HEK293 (cell line): Measurements from ENCODE around the gene ISG15.

Experiments used
- CTCF ChIA-PET: fragments of 350-600 bp; formaldehyde crosslinking; extraction: SDS; loops from one replicate; lab custom pipeline; 2021; ENCODE audit warnings: antibody characterized with exemption; lab: Yijun Ruan, JAX
- POLR2A ChIA-PET: fragments of 300-600 bp; formaldehyde crosslinking; extraction: SDS; loops from one replicate; lab custom pipeline; 2020; ENCODE audit warnings: antibody characterized with exemption, inconsistent platforms; lab: Yijun Ruan, JAX
- H3K27ac ChIP-seq: fragments of 200-500 bp; sonication (Bioruptor generic); 2 replicates; pipeline ENCODE4 v1.5.1; 2014; ENCODE audit warnings: low read depth, low read length, control low read depth, inconsistent platforms; ENCODE audit errors: extremely low read depth
- H3K36me3 ChIP-seq, 2 experiments: fragments of 200-500 bp in 1 of 2; sonication (Bioruptor generic) in 1 of 2; 1 replicate in 1 of 2; 2 replicates in 1 of 2; pipeline ENCODE4 v1.5.1; 2014 to 2017; ENCODE audit warnings: inconsistent platforms in 2 of 2, low read length in 2 of 2; ENCODE audit not compliant: control insufficient read depth in 2 of 2, insufficient read depth in 1 of 2
- H3K4me1 ChIP-seq: fragments of 200-500 bp; sonication (Bioruptor generic); 2 replicates; pipeline ENCODE4 v1.5.1; 2014; ENCODE audit warnings: mild to moderate bottlenecking, low read length, inconsistent platforms; ENCODE audit not compliant: control insufficient read depth, insufficient read depth
- H3K4me3 ChIP-seq: 2 replicates; pipeline ENCODE4 v1.5.1; 2011; ENCODE audit warnings: low read depth, mild to moderate bottlenecking, control low read depth, low read length, moderate library complexity
- H3K9me3 ChIP-seq: fragments of 200-500 bp; sonication (Bioruptor generic); 2 replicates; pipeline ENCODE4 v1.5.1; 2014; ENCODE audit warnings: low read depth, low read length, inconsistent platforms; ENCODE audit not compliant: control insufficient read depth, insufficient read depth
- GLIS2 ChIP-seq: fragments of 450-650 bp; formaldehyde crosslinking; IDR thresholded peaks from 2 replicates; pipeline ENCODE4 v1.5.1; 2016; ENCODE audit warnings: missing biosample characterization, missing genetic modification characterization
- HOXA7 ChIP-seq: sonication (generic); formaldehyde crosslinking; IDR thresholded peaks from 2 replicates; pipeline ENCODE4 v1.8.1; 2022; ENCODE audit warnings: missing genetic modification reagents, borderline replicate concordance
- KLF7 ChIP-seq: fragments of 450-650 bp; formaldehyde crosslinking; IDR thresholded peaks from 2 replicates; pipeline ENCODE4 v1.5.1; 2016; ENCODE audit warnings: missing biosample characterization, missing genetic modification characterization, borderline replicate concordance
- KLF8 ChIP-seq: fragments of 450-650 bp; formaldehyde crosslinking; IDR thresholded peaks from 2 replicates; pipeline ENCODE4 v1.5.1; 2016; ENCODE audit warnings: missing biosample characterization, missing genetic modification characterization
- SETDB1 ChIP-seq: IDR thresholded peaks from one replicate; pipeline ENCODE4 v1.6.1; 2017; ENCODE audit warnings: mild to moderate bottlenecking, low read length, moderate library complexity, mixed read lengths; ENCODE audit not compliant: insufficient read length
- ZBTB1 ChIP-seq: fragments of 450-650 bp; formaldehyde crosslinking; IDR thresholded peaks from 2 replicates; pipeline ENCODE4 v1.5.1; 2016; ENCODE audit warnings: missing biosample characterization, missing genetic modification characterization
- ZNF155 ChIP-seq: fragments of 450-650 bp; formaldehyde crosslinking; IDR thresholded peaks from 2 replicates; pipeline ENCODE4 v1.5.1; 2016; ENCODE audit warnings: missing biosample characterization, missing genetic modification characterization
- ZNF157 ChIP-seq: fragments of 450-650 bp; formaldehyde crosslinking; IDR thresholded peaks from 2 replicates; pipeline ENCODE4 v1.5.1; 2016; ENCODE audit warnings: missing biosample characterization, missing genetic modification characterization
- ZNF19 ChIP-seq: fragments of 450-650 bp; formaldehyde crosslinking; IDR thresholded peaks from 2 replicates; pipeline ENCODE4; 2016; ENCODE audit warnings: missing biosample characterization, missing genetic modification characterization, low read depth
- ZNF214 ChIP-seq: fragments of 450-650 bp; formaldehyde crosslinking; IDR thresholded peaks from 2 replicates; pipeline ENCODE4 v1.5.1; 2017; ENCODE audit warnings: missing biosample characterization, mild to moderate bottlenecking, missing genetic modification characterization, borderline replicate concordance
- ZNF24 ChIP-seq: fragments of 450-650 bp; formaldehyde crosslinking; IDR thresholded peaks from 2 replicates; pipeline ENCODE4 v1.5.1; 2016; ENCODE audit warnings: missing biosample characterization, missing genetic modification characterization
- ZNF366 ChIP-seq: fragments of 450-650 bp; formaldehyde crosslinking; conservative IDR thresholded peaks from 2 replicates; pipeline ENCODE4 v1.5.1; 2016; ENCODE audit warnings: missing biosample characterization, missing genetic modification characterization
- ZNF37A ChIP-seq: fragments of 450-650 bp; IDR thresholded peaks from 2 replicates; pipeline ENCODE4 v1.5.1; 2018; ENCODE audit warnings: missing biosample characterization, missing genetic modification characterization
- ZNF561 ChIP-seq: fragments of 450-650 bp; IDR thresholded peaks from 2 replicates; pipeline ENCODE4 v1.5.1; 2018; ENCODE audit warnings: missing biosample characterization, missing genetic modification characterization, borderline replicate concordance
- ZNF629 ChIP-seq: fragments of 450-650 bp; formaldehyde crosslinking; IDR thresholded peaks from 2 replicates; pipeline ENCODE4 v1.5.1; 2017; ENCODE audit warnings: missing biosample characterization, missing genetic modification characterization
- TF ChIP-seq, protein P1 (sequence below): fragments of 450-650 bp; formaldehyde crosslinking; IDR thresholded peaks from 2 replicates; pipeline ENCODE4; 2016; ENCODE audit warnings: missing biosample characterization, missing genetic modification characterization
- TF ChIP-seq, protein P2 (sequence below): fragments of 450-650 bp; formaldehyde crosslinking; IDR thresholded peaks from 2 replicates; pipeline ENCODE4 v1.5.1; 2016; ENCODE audit warnings: missing biosample characterization, missing genetic modification characterization
- TF ChIP-seq, protein P3 (sequence below): fragments of 450-650 bp; formaldehyde crosslinking; IDR thresholded peaks from 2 replicates; pipeline ENCODE4 v1.5.1; 2016; ENCODE audit warnings: missing biosample characterization, missing genetic modification characterization
- TF ChIP-seq, protein P4 (sequence below): fragments of 450-650 bp; formaldehyde crosslinking; IDR thresholded peaks from 2 replicates; pipeline ENCODE4 v1.5.1; 2016; ENCODE audit warnings: missing biosample characterization, missing genetic modification characterization

ISG15 gene

DNA sequence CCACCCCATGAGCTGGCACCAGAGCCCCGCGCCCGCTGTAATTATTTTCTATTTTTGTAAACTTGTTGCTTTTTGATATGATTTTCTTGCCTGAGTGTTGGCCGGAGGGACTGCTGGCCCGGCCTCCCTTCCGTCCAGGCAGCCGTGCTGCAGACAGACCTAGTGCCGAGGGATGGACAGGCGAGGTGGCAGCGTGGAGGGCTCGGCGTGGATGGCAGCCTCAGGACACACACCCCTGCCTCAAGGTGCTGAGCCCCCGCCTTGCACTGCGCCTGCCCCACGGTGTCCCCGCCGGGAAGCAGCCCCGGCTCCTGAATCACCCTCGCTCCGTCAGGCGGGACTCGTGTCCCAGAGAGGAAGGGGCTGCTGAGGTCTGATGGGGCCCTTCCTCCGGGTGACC is 41.7 kb downstream of the ISG15 start:
- ChIA-PET CTCF (no interaction called here), POLR2A (no interaction called here)
- TF ChIP-seq ZNF629: no peak
- no peak for TF ChIP-seq KLF8
- TF ChIP-seq, protein P1, sequence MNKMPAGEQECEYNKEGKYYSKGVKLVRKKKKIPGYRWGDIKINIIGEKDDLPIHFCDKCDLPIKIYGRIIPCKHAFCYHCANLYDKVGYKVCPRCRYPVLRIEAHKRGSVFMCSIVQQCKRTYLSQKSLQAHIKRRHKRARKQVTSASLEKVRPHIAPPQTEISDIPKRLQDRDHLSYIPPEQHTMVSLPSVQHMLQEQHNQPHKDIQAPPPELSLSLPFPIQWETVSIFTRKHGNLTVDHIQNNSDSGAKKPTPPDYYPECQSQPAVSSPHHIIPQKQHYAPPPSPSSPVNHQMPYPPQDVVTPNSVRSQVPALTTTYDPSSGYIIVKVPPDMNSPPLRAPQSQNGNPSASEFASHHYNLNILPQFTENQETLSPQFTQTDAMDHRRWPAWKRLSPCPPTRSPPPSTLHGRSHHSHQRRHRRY (tag by site-specific recombination): no peak
- TF ChIP-seq ZNF24: no peak
- TF ChIP-seq KLF7 (tag by site-specific recombination): no peak
- TF ChIP-seq ZNF19: no peak
- TF ChIP-seq ZNF214 (tag by site-specific recombination): no peak
- TF ChIP-seq ZNF155 (tag by site-specific recombination): no peak
- TF ChIP-seq, protein P2, sequence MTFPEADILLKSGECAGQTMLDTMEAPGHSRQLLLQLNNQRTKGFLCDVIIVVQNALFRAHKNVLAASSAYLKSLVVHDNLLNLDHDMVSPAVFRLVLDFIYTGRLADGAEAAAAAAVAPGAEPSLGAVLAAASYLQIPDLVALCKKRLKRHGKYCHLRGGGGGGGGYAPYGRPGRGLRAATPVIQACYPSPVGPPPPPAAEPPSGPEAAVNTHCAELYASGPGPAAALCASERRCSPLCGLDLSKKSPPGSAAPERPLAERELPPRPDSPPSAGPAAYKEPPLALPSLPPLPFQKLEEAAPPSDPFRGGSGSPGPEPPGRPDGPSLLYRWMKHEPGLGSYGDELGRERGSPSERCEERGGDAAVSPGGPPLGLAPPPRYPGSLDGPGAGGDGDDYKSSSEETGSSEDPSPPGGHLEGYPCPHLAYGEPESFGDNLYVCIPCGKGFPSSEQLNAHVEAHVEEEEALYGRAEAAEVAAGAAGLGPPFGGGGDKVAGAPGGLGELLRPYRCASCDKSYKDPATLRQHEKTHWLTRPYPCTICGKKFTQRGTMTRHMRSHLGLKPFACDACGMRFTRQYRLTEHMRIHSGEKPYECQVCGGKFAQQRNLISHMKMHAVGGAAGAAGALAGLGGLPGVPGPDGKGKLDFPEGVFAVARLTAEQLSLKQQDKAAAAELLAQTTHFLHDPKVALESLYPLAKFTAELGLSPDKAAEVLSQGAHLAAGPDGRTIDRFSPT (tag by site-specific recombination): no peak
- no peak for TF ChIP-seq ZNF157 (tag by site-specific recombination)
- TF ChIP-seq, protein P3, sequence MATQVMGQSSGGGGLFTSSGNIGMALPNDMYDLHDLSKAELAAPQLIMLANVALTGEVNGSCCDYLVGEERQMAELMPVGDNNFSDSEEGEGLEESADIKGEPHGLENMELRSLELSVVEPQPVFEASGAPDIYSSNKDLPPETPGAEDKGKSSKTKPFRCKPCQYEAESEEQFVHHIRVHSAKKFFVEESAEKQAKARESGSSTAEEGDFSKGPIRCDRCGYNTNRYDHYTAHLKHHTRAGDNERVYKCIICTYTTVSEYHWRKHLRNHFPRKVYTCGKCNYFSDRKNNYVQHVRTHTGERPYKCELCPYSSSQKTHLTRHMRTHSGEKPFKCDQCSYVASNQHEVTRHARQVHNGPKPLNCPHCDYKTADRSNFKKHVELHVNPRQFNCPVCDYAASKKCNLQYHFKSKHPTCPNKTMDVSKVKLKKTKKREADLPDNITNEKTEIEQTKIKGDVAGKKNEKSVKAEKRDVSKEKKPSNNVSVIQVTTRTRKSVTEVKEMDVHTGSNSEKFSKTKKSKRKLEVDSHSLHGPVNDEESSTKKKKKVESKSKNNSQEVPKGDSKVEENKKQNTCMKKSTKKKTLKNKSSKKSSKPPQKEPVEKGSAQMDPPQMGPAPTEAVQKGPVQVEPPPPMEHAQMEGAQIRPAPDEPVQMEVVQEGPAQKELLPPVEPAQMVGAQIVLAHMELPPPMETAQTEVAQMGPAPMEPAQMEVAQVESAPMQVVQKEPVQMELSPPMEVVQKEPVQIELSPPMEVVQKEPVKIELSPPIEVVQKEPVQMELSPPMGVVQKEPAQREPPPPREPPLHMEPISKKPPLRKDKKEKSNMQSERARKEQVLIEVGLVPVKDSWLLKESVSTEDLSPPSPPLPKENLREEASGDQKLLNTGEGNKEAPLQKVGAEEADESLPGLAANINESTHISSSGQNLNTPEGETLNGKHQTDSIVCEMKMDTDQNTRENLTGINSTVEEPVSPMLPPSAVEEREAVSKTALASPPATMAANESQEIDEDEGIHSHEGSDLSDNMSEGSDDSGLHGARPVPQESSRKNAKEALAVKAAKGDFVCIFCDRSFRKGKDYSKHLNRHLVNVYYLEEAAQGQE (tag by site-specific recombination): no peak
- no peak for TF ChIP-seq ZNF37A (tag by site-specific recombination)
- TF ChIP-seq ZNF561 (tag by site-specific recombination): no peak
- TF ChIP-seq ZNF366: no peak
- TF ChIP-seq GLIS2 (tag by site-specific recombination): no peak
- TF ChIP-seq, protein P4, sequence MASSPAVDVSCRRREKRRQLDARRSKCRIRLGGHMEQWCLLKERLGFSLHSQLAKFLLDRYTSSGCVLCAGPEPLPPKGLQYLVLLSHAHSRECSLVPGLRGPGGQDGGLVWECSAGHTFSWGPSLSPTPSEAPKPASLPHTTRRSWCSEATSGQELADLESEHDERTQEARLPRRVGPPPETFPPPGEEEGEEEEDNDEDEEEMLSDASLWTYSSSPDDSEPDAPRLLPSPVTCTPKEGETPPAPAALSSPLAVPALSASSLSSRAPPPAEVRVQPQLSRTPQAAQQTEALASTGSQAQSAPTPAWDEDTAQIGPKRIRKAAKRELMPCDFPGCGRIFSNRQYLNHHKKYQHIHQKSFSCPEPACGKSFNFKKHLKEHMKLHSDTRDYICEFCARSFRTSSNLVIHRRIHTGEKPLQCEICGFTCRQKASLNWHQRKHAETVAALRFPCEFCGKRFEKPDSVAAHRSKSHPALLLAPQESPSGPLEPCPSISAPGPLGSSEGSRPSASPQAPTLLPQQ (tag by site-specific recombination): no peak
- no peak for TF ChIP-seq SETDB1
- no peak for TF ChIP-seq HOXA7 (CRISPR knock-in tag)
- no peak for TF ChIP-seq ZBTB1 (tag by site-specific recombination)
- Histone ChIP-seq H3K4me1 (0 out of 2 replicates have a peak, but pooled peaks cover 5% of the 10 kb centered on the region), H3K36me3 (peaks cover 0 to 54% of the 10 kb centered on the region in 2 experiments; a peak in 1 of 3 replicates), H3K27ac (no peak overlapping the region), H3K9me3 (no peaks in the 10 kb centered on the region), H3K4me3 (no peak overlapping the region)
